HT1080 (cell line): ENCODE data around the gene NPR2. TPM values are rescaled to one million over a fixed set of nuclear protein-coding genes. Genes with fewer than 3 reads are reported as not detected.

Experiments
- DNase-seq: peaks from one replicate; pipeline ENCODE4 v3.0.0-alpha.2; 2015; ENCODE audit warnings: low read depth
- total RNA-seq: library from RNA; depleted of rRNA; stranded (reverse); fragments of >200 nt; shearing (Covaris generic); gene quantifications from 2 replicates; pipeline ENCODE4 v1.2.3, GENCODE V29; 2014

NPR2 gene
- total RNA-seq, 1 experiment from 2014 or later, result 6.9 TPM

GRCh38 chr9:35798658-35799374 is 7.4 kb downstream of the NPR2 start:
- peak; percentile 92 for DNase-seq

DNA sequence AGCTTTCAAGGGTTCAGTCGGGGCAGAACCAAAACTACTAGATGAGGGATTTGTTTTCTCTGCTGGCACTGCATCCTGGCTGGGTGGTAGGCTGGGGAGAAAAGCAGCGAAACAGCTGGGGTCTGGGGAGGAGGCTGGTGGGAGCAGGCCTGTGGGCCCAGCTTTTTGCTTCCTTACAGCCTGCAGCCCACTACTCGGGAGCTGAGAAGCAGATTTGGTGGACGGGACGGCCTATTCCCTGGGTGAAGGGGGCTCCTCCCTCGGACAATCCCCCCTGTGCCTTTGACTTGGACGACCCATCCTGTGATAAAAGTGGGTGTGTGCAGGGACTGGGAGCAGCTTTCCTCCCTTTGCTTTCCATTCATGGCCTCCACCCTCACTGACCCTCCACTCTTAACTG is 9.1 kb downstream of the NPR2 start:
- DNase-seq, result no peak

GRCh38 chr9:35801328-35802128 is 10.1 kb downstream of the NPR2 start:
- no peak for DNase-seq

DNA sequence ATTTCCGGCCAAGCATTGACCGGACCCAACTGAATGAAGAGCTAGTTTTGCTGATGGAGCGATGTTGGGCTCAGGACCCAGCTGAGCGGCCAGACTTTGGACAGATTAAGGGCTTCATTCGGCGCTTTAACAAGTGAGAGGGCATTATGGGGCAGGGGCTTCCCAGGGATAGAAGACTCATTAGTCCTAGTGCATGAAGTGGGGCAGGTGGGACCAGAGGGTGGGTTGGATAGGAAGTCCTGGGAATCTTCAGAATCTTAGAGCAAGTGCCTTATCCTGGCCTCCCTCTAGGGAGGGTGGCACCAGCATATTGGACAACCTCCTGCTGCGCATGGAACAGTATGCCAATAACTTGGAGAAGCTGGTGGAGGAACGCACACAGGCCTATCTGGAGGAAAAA is 14.7 kb downstream of the NPR2 start:
- no peak for DNase-seq

- no peak for DNase-seq
Observed at GRCh38 chr9:35808433-35808832, 17.0 kb downstream of the NPR2 start.

GRCh38 chr9:35810122-35810521 is 18.7 kb downstream of the NPR2 start:
- no peak for DNase-seq

DNA sequence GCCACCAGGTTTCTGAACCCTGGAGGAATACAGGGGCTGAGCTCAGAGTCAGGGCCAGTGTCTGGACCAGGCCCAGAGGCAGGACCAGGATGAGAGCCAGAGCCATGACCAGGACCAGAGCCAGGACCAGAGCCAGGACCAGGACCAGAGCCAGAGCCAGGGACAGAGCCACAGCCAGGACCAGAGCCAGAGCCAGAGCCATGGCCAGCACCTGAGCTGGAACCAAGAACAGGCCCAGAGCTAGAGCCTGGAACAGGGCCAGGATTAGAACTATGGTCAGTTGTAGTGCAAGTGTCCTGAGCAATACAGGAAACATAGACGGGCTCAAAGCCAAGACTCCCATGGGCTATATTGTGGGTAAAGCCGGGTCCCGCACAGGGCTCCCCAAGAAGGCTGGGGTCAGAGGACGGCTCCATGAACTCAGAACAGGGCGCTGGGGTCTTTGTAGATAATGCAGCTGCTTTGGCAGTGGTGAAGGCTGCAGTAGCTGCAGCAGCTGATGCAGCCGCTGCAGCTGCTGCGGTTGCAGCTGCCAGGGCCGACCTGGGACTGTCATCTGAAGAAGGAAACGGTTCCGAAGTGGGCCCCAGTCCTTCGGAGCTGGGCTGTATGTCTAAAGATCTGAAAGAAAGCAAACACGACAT is 20.1 kb downstream of the NPR2 start:
- no peak for DNase-seq

DNA sequence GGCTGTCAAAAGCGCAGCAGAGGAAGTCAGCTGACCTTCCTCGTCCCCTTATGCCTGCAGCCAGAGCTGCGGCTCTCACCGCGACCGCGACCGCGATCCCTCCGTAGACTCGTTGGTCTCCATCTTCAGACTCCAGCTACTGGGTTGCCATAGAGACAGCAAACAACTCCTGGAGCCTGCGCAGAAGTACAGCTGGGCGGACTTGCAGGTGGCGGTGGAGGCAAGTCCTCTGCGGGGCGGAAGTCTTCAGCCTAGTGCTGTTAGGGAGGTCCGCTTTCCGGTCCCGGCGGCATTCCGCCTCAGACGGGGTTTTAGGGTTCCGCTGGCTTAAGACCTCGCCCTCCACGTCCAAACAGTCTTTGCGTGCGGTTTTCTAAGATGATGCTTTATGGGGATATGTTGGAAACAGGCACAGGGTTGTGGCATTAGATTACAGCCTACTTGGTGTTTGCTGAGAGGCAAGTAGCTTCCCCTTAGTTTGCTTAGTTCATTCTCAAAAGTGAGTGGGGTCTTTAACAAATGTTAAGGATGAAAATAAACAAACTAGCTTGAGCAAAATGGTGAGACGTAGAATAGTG is 20.7 kb downstream of the NPR2 start, which contains the start of gene SPAG8:
SPAG8 (minus strand) TSS at position 238 of the 578 bp plus-strand sequence; CDS start at position 123, 115 bp downstream.
- peak; percentile 96 for DNase-seq

DNA sequence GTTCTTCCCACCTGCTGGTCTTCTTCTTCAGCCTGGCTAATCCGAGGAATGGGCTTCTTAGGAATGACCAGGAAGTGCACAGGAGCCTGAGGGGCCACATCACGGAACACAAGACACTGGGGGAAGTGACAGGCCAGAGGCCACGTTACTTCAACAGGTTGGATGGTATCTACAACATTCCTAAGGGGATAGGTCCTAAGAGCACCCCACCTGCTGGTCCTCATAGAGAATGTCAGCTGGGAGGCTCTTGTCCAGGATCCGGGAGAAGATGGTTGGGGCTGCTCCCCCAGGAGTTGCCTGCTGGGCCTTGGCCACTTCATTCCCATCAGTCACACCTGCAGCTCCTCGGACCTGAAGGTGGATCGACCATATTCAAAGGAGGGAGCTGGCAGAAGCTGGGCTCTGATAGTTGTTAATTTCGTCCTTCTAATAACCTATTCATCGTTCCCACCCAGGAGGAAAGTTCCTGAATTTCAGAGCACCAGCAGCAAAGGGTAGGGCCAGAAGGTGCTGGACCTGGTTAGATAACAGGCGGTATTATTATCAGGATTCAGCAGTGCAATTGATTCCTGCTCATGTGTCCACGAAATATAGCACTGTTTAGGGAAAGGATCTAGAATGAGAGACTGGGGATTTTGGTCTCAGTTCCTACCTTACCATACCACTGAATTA is 22.2 kb downstream of the NPR2 start:
- DNase-seq, result peak; percentile 38

GRCh38 chr9:35814106-35814840 is 22.9 kb downstream of the NPR2 start:
- peak; percentile 67 for DNase-seq

DNA sequence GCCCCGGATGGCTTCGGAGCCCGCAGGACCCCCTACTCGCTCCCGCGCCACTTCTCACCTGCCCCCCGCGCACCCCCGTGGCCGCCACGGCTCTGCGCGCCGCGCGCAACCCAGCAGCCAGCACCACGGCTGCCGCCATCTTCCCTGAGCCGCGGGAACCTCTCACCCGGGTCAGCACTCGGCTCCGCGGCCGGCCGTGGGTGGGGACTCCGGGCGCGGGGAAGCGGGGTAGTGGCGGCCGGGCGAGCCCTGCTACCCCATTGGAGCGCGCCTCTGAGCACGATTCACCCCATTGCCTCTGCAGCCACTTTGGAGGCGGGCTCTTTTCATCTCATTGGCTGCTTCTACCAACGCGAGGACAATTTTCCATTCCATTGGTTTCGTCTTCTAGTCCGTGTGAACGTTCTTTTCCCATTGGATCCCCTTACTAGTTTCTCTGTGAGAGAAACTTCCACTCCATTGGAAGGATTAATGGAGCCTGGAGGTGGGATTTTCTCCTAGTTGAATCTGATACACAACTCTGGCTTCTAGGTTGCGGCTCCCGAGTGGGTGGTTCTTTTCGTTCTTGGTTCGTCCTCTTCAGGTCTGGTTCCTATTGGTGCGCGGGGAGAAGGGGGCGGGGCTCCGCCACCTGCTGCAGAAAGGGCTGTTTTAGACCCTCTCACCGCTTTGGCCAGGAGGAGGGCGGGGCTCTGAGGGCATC is 23.6 kb downstream of the NPR2 start, which contains the start of gene HINT2:
HINT2 (minus strand) TSS at position 202 of the 703 bp plus-strand sequence; CDS start at position 139, 63 bp downstream.
- DNase-seq, result peak; percentile 99

DNA sequence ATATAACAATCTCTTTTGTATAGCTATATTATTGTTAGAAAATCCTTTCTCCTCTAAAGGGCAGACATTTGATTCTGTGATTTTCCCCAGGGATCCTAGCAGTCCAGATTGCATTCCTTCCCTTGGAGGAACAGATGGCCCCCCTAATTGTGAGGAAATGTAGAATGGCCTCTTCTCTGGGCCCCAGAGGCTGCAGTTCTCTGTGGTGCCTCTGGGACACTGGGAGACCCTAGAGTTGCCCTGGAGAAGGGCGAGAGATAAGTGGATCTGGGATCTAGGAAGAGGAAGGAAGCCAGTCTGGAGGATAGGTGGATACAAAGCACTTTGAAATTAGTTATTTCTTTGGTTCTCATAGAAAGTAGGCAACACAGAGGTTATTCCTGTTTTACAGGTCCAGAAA is 25.3 kb downstream of the NPR2 start:
- no peak for DNase-seq

- no peak for DNase-seq
Observed at GRCh38 chr9:35818341-35818740, 26.9 kb downstream of the NPR2 start.

- DNase-seq, result peak; percentile 69
Observed at GRCh38 chr9:35820076-35820475, 28.7 kb downstream of the NPR2 start.

GRCh38 chr9:35822926-35823325 is 31.5 kb downstream of the NPR2 start:
- peak; percentile 25 for DNase-seq

- peak; percentile 72 for DNase-seq
Observed at GRCh38 chr9:35826071-35826701, 34.8 kb downstream of the NPR2 start.

DNA sequence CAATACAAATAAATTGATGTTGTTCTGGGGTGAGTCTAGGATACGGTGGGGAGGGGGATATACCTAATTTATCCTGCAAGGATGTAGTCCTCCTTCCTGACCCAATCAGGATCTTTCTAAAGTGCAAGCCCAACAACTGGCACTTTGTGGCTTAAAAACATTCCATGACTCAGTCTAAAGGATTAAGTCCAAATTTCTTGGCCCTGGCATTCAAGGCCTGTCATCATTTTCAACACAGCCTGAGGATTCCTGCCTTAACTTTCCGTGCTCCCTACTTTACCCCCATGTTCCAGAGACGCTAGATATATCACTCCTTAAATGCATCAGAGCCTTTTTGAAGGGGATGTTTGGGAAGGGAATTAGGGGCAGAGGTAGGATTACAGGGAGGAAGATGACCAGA is 36.1 kb downstream of the NPR2 start:
- DNase-seq, result peak; percentile 25

GRCh38 chr9:35828716-35829083 is 37.3 kb downstream of the NPR2 start, which contains the start of gene FAM221B:
Gene FAM221B, minus strand, starts transcription at chr9:35828732. Its CDS starts 2,571 bp downstream, at chr9:35826161.
- DNase-seq, result no peak
